Prostate gland (tissue), 2 donors: Measurements from ENCODE around the gene FLRT3.

Experiments
- POLR2A ChIP-seq: fragments of 450-650 bp; IDR thresholded peaks from one replicate; pipeline ENCODE4 v1.6.1; 2016; ENCODE audit warnings: antibody characterized with exemption, mild to moderate bottlenecking
- POLR2AphosphoS5 ChIP-seq: sonication (generic); formaldehyde crosslinking; IDR thresholded peaks from one replicate; pipeline ENCODE4 v1.6.1; 2017; ENCODE audit warnings: antibody characterized with exemption
- TF ChIP-seq, protein P1 (sequence below), 4 experiments: fragments of 200-600 bp in 2 of 4; fragments of 450-650 bp in 2 of 4; sonication (generic) in 2 of 4; IDR thresholded peaks; 1 replicate in 3 of 4; 2 replicates in 1 of 4; pipeline ENCODE4 v1.5.1; 2016 to 2019; ENCODE audit warnings: antibody characterized with exemption in 4 of 4, mild to moderate bottlenecking in 2 of 4, moderate library complexity in 2 of 4

DNA sequence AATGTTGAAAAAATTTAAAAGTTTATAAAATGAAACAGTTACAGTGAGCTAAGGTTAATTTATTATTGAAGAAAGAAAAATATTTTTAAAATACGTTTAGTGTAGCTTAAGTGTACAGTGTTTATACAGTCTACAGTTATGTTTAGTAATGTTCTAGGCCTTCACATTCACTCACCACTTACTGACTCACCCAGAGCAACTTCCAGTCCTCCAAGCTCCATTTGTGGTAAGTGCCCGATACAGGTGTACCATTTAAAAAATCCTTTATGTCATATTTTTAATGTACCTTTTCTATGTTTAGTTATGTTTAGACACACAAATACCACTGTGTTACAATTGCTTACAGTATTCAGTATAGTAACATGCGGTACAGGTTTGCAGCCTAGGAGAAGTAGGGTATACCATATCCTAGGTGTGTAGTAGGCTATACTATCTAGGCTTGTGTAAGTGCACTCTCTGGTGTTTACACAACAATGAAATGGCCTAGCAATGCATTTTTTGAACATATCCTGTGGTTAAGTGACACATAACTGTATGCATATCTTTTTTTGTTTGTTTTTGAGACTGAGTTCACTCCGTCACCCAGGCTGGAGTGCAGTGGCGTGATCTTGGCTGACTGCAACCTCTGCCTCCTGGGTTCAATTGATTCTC, 26.3 kb downstream of the FLRT3 start:
- TF ChIP-seq POLR2AphosphoS5 (no peak), POLR2A (no peak)
- TF ChIP-seq, protein P1, sequence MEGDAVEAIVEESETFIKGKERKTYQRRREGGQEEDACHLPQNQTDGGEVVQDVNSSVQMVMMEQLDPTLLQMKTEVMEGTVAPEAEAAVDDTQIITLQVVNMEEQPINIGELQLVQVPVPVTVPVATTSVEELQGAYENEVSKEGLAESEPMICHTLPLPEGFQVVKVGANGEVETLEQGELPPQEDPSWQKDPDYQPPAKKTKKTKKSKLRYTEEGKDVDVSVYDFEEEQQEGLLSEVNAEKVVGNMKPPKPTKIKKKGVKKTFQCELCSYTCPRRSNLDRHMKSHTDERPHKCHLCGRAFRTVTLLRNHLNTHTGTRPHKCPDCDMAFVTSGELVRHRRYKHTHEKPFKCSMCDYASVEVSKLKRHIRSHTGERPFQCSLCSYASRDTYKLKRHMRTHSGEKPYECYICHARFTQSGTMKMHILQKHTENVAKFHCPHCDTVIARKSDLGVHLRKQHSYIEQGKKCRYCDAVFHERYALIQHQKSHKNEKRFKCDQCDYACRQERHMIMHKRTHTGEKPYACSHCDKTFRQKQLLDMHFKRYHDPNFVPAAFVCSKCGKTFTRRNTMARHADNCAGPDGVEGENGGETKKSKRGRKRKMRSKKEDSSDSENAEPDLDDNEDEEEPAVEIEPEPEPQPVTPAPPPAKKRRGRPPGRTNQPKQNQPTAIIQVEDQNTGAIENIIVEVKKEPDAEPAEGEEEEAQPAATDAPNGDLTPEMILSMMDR (IDR thresholded peaks at IDR 0.05) = no peak
